NB4 (cell line): ENCODE measurements around the gene VASH1.

ENCODE experiments used
- DNase-seq: peaks from one replicate; pipeline ENCODE4 v3.0.0; 2010; ENCODE audit warnings: low read depth
- H3K4me3 ChIP-seq: one replicate; pipeline ENCODE4 v1.5.1; 2011; ENCODE audit warnings: mild to moderate bottlenecking, low read depth, low read length, moderate library complexity
- MYC ChIP-seq: IDR thresholded peaks from 2 replicates; pipeline ENCODE4 v1.6.1; 2011; ENCODE audit warnings: low read depth, low read length
- POLR2A ChIP-seq: IDR thresholded peaks from 2 replicates; pipeline ENCODE4 v1.6.1; 2011; ENCODE audit warnings: mild to moderate bottlenecking; ENCODE audit not compliant: insufficient read length; ENCODE audit errors: extremely low read depth
- TF ChIP-seq, protein P1 (sequence below): IDR thresholded peaks from 2 replicates; pipeline ENCODE4 v1.6.1; 2011; ENCODE audit warnings: low read depth, low read length
- TF ChIP-seq, protein P2 (sequence below): IDR thresholded peaks from one replicate; pipeline ENCODE4 v1.5.1; 2012; ENCODE audit warnings: low read depth, low read length

VASH1 gene

DNA sequence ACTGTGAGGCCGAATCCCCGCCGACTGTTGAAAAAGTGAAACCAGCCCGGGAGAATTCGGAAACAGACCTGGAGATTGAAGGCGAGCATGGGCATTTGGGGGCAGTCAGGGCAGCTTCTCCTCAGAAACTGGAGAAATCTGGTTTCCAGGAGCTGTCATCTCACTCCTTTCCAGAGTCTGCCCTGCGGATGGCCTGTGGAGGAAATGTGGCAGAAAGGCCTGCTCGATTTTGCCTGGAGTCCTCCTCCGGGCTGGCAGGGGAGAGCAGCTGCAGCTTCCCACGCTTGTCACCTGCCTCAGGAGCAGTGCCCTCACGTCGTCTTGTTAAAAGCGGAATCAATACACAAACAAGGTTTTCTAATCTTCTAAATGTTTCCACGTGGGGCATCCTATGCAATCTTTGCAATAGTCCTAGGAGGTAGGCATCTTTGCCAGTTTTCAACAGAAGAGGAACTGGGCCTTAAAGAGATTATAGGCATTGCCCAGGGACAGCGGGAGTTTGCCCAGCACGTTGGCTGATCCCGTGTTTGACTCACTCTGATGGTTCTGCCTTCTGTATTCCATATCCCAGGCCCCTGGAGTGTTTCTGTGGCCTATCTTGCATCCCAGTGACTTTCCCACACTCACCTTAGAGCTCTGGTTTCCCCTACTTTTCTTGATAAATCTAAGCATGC is 67.2 kb downstream of the VASH1 start:
- no peak overlapping the region for H3K4me3 ChIP-seq
- no peak for DNase-seq
- TF ChIP-seq MYC = no peak
- TF ChIP-seq, protein P1, sequence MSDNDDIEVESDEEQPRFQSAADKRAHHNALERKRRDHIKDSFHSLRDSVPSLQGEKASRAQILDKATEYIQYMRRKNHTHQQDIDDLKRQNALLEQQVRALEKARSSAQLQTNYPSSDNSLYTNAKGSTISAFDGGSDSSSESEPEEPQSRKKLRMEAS = no peak
- no peak for TF ChIP-seq POLR2A
- TF ChIP-seq, protein P2, sequence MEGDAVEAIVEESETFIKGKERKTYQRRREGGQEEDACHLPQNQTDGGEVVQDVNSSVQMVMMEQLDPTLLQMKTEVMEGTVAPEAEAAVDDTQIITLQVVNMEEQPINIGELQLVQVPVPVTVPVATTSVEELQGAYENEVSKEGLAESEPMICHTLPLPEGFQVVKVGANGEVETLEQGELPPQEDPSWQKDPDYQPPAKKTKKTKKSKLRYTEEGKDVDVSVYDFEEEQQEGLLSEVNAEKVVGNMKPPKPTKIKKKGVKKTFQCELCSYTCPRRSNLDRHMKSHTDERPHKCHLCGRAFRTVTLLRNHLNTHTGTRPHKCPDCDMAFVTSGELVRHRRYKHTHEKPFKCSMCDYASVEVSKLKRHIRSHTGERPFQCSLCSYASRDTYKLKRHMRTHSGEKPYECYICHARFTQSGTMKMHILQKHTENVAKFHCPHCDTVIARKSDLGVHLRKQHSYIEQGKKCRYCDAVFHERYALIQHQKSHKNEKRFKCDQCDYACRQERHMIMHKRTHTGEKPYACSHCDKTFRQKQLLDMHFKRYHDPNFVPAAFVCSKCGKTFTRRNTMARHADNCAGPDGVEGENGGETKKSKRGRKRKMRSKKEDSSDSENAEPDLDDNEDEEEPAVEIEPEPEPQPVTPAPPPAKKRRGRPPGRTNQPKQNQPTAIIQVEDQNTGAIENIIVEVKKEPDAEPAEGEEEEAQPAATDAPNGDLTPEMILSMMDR = no peak

DNA sequence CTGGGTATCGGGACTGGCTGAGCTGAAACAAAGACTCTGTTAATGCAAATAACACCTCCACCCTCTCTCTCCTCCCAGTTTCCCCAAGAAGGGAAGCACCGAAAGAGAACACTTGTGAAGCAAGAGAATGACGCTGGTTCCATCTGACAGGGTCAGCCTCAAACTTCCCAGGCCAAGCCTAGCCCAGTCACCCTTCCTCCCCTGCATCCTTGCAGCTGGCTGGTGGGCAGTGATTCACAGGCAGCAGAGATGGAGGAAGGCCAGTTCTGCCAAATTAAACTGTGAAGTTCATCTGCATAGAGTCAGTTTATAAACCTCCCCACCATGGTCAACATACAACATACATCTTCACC is 67.7 kb downstream of the VASH1 start:
- TF ChIP-seq, protein P2 = no peak
- TF ChIP-seq MYC (no peak), POLR2A (no peak)
- TF ChIP-seq, protein P1 = no peak
- H3K4me3 ChIP-seq = no peak overlapping the region
- DNase-seq = no peak

DNA sequence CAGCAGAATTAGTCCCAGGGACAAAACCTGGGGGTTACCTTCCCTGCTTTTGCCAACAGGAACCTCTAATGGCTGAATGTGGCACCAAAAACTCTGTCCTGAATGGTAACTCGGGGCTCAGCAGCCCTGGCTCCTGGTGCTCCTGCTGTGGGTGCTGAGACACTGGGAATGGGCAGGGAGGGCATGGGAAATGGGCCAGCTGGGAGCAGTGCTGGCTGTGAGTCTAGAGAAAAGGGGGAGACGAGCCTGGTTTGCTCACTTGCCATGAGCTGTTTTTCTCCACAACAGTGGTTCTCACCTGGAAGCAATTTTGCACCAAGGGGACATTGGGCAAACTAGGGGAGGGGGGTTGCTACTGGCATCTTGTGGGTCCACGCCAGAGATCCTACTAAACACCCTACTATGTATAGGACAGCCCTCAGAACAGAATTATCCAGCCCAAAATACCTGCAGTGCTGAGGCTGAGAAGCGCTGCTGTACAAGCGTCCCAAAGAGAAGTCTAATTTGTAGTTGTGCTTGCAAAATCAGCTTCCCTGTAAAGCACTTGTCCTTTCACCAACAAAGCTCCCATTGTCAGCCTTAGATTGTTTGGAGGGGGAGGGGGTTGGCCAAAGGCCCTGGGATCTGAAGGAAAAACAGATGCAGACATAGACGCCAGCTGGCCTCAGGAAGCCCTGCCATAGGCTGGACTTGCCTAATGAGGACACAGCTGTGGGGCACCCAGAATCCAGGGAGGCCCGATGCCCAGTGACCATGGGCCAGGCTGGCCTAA is 68.6 kb downstream of the VASH1 start:
- DNase-seq = no peak
- no peak overlapping the region for H3K4me3 ChIP-seq
- TF ChIP-seq, protein P1 = no peak
- TF ChIP-seq POLR2A (no peak), MYC (no peak)
- TF ChIP-seq, protein P2 = no peak

DNA sequence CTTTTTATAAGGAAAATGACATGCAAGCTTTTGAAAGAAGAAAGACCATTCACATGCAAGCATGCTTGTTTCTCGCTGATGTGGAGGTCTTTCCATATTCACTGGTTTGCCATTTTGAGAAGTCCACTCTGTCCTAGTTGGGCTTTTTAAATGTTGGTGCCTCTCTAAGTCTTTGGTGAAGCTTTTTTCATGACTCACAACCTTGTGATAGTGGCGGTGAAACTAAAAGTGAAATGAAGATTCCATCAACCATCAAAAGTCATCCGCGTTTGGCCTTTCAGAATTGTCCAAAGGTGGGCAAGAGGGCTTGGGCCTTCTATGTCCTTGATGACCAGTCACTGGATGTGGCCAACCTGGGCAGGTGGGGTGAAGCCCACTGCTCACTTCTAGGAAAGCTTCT is 69.3 kb downstream of the VASH1 start:
- DNase-seq = no peak
- H3K4me3 ChIP-seq = no peak overlapping the region
- TF ChIP-seq, protein P1 = no peak
- no peak for TF ChIP-seq POLR2A
- TF ChIP-seq MYC = no peak
- TF ChIP-seq, protein P2 = no peak

DNA sequence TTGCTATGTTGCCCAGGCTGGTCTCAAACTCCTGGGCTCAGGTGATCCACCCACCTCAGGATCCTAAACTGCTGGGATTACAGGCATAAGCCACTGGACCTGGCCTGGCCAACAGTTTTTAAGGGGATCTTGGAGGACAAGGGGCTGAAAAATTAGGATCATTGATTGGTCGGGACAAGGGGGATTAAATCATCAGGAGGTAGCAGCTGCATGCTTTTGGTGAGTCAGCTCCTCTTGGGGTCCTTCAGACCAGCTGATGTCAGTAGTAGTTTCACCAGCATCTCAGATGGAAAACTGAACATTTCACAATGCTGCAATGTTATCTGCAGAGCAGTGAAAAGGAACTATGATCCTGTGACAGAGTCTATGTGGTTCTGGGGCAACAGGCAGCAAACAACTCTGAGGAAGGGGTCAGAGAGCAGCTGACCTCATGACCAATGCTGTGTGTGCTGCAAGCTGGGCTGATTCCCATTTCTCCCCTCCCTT is 71.3 kb downstream of the VASH1 start:
- TF ChIP-seq, protein P1 = no peak
- TF ChIP-seq MYC (no peak), POLR2A (no peak)
- TF ChIP-seq, protein P2 = no peak
- no peak overlapping the region for H3K4me3 ChIP-seq
- DNase-seq = peak; percentile 15
